Jurkat, Clone E6-1 (cell line): ENCODE measurements around the gene DDR1.

Experiments used
- DNase-seq: peaks from one replicate; pipeline ENCODE4 v3.0.0-alpha.2; 2011; ENCODE audit warnings: low read depth, low spot score
- H3K4me3 ChIP-seq: 2 replicates; pipeline ENCODE4 v1.5.1; 2011; ENCODE audit warnings: mild to moderate bottlenecking, low read length, control low read depth, moderate library complexity

DDR1 gene

GRCh38 chr6:30877419-30878262 lies 6.7 kb upstream of the DDR1 start:
- peak overlapping the region; percentile 39 for H3K4me3 ChIP-seq
- peak; percentile 69 for DNase-seq

- H3K4me3 ChIP-seq = no peak overlapping the region
These were observed 4.5 kb upstream of the DDR1 start for GRCh38 chr6:30879684-30880427.

DNA sequence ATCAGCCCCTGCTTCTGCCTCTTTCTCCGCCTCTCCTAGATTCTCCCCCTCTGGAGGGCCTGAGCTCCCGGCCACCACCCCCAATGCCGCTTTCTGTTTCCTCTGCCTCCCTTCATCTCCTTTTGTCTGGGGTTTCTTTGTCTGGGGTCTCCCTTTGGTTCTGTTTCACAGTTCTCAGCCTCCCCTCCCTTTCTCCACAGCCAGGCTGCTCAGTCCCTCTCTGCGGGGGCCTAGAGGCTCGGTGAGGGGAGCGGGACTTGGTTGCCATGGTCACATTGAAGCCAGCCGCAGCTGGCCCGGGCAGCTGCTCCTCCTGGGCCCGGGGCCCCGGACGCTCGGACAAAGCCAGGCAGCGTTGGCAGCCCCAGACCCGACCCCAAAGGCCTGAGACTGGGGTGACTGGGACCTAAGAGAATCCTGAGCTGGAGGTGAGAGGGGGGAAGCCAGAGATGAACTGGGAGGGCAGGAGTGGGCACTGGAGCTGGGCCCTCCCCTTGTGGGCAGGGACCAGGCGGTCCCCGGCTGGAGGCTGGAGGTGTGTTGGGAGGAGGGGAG lies 3.5 kb upstream of the DDR1 start:
- no peak for DNase-seq
- H3K4me3 ChIP-seq = no peak overlapping the region

More at GRCh38 chr6:30879684-30880427, 4.5 kb upstream of the DDR1 start:
- no peak for DNase-seq

- no peak for DNase-seq
- no peak overlapping the region for H3K4me3 ChIP-seq
These were observed 2.7 kb upstream of the DDR1 start for GRCh38 chr6:30881392-30882203.

- H3K4me3 ChIP-seq = no peak overlapping the region
- no peak for DNase-seq
These were observed 2.0 kb upstream of the DDR1 start for GRCh38 chr6:30882204-30882758.

- no peak for DNase-seq
- no peak overlapping the region; the same call in 1 of the 2 replicates for H3K4me3 ChIP-seq
These were observed 1.3 kb upstream of the DDR1 start for GRCh38 chr6:30882759-30883684.

DNA sequence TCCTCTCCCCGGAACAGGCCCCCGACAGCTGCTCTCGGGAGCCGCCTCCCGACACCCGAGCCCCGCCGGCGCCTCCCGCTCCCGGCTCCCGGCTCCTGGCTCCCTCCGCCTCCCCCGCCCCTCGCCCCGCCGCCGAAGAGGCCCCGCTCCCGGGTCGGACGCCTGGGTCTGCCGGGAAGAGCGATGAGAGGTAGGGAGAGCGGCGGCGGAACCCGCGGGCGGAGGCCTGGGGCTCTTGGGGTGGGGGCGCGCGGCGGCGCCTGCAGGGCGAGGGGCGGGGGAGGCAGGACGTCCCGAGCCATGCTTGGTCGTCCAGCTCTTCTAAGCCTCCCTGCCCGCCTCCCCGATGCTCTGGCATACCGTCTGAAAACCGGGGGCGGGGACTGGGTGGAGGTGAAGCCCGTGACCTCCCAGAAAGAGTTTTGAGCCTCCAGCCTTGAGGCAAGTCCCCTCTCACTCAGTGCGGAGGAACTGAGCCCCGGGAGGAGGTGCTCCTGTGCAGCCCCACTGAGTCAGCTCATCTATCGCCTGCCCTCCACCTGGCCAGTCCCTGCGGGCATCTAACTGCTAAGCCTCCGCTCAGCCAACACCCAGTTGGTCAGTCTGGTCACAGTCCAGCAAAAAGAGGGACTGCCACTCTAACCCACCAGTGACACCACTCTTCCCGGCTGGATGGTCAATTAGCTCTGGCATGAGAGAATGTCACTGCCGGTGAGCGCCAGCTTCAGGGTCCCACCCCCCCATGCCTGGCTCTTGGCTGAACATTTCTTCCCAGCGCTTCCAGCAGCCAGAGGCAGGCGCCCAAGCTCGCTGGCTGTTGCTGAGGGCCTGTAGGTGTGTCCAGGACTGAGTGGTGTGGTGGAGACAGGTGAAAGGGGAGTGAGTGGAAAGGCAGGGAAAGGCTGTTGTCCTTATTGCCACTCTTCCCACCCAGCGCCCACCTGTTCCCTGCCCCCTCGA lies 482 bp downstream of the DDR1 start:
- peak overlapping the region; percentile 57 for H3K4me3 ChIP-seq
- DNase-seq = no peak

DNA sequence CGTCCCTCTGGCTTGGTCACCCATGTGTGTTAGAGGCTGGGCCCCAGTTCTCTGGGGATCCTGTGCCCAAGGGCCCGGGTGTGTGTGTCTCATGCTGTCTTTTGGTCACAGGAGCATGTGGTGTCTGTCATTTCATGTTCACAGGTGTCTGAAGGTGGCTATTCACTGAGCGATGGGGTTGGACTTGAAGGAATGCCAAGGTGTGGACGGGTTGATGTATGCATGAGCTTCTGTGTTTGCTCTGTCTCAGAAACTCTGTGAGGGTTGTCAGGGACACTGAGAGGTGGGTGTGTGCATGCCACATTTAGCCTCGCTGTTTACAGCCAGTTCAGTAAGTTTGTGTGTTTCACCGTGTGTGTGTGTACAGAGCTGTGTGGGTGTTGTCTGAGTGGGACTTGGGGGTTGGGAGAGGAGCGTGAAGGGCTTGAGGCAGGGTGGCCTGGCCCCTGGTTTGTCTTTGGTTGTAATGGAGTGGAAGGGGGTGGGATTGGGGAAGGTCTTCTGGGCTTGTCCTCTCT lies 1.2 kb downstream of the DDR1 start:
- no peak overlapping the region for H3K4me3 ChIP-seq
- DNase-seq = no peak

DNA sequence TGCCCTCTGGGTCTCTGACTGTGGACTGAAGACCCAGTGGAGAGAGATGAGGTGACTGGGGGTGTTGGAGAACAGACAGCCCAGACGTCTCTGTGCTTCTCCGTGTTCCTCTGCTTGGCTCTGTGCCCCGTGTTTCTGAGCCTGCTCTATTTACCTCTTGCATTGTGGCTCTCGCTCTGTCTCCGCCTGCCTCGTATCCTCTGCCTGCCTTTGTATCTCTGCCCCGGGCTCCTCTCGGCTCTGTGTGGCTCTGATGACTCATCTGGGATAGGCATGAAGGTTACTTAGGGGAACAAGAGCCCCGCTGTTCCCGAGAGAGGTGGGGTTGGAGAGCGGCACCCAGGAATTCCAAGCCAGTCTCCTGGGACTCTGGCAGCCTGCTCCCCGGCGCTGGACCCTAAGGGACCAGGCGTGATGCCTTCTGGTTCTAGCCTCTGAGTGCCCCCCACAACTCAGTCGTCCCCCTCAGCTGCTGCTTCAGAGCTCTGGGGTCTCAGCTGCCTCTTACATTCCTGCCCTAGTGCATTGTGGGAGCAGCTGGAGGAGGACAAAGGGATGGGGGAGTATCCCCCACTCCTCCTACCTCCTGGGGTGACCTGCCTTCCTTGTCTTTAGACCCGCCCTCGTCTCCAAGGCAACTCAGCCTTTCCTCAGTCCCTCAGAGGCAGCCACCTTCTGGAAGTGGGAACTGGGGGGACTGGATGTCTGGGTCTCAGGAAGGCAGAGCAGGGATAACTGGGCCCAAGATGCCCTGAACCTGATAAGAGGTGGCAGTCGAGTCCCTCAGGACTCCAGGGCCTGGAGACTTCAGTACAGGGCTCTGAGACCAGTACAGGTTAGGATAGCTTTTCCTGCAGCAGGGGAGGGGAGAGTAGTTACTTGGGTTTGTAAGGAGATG lies 1.9 kb downstream of the DDR1 start:
- DNase-seq = no peak

GRCh38 chr6:30886897-30887255 lies 2.6 kb downstream of the DDR1 start:
- no peak overlapping the region for H3K4me3 ChIP-seq
- DNase-seq = no peak

More for the DNA sequence above, 1.9 kb downstream of the DDR1 start:
- H3K4me3 ChIP-seq = no peak overlapping the region

DNA sequence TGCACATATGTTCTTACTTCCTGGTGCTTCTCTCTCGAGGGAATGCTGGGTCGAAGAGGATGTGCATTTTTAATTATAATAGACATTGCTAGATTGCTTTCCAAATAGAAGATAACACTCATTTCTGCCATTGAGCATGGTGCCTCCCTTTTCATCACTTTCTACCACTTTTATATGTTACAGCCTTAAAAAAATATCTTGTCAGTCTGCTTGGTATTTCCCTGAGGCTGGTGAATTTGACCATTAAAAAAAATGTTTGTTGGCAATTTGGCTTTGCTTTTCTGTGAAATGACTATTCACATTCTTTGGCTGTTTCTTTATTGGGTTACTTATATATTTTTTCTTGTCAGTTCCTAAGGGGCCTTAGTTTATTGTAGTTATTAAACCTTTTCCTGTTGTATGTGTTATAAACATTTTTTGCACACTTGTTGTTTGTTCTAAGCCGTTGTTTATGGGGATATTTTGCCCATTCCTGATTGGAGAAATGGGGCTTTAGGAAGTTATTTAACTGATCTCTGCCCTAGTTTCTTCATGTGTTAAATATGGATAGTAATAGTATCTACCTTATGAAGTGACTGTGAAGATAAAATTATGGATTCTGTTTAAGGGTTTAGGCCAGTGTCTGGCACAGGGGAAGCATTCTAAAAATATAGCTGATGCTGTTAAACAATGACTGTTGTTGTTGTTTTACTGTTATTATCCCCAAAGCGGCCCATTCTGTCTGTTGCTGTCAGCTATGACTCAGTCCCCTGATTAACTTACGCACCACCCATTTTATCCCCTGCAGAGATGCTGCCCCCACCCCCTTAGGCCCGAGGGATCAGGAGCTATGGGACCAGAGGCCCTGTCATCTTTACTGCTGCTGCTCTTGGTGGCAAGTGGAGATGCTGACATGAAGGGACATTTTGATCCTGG lies 3.8 kb downstream of the DDR1 start:
- H3K4me3 ChIP-seq = no peak overlapping the region
- DNase-seq = no peak

DNA sequence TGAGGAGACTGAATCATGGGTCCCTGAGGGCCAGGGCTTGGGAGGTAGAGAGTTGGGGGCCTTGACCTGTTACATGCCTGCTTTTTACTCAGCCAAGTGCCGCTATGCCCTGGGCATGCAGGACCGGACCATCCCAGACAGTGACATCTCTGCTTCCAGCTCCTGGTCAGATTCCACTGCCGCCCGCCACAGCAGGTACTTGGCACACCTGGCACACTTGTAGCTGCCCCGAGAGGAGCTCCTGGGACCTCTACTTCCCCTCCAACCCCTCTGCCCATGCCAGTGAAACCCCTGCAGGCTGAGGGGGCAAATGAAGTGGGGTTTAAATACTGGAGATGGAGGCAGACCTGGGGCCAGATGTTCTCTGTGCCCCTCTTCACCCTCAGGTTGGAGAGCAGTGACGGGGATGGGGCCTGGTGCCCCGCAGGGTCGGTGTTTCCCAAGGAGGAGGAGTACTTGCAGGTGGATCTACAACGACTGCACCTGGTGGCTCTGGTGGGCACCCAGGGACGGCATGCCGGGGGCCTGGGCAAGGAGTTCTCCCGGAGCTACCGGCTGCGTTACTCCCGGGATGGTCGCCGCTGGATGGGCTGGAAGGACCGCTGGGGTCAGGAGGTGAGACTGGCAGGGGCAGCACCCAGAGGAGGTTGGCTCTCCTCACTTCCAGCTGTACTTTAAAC lies 4.6 kb downstream of the DDR1 start:
- no peak for DNase-seq
- H3K4me3 ChIP-seq = no peak overlapping the region

- H3K4me3 ChIP-seq = no peak overlapping the region
- DNase-seq = no peak
These were observed 5.2 kb downstream of the DDR1 start for GRCh38 chr6:30889496-30889885.

- H3K4me3 ChIP-seq = no peak overlapping the region
- no peak for DNase-seq
These were observed 5.8 kb downstream of the DDR1 start for GRCh38 chr6:30889921-30890645.
